Measurements from ENCODE around the gene ARL15.

Gene ARL15

DNA sequence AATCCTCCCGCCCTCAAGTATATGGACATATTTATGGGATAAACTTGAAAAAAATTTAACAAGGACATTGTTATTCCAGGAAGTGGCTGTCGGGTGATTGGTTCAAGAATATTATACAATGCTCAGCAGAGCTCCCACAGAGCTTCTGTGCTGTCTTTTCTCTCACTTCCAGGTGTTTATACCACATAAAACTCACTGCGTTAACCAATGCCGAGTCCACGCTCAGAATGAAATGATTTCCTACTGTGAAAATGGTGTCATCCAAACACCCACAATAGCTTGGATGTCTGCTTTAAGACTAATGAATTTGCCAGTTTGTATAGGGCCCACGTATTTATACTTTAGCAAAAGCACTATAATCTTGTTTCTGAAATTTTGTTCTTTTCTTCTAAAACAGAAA, 381.7 kb downstream of the ARL15 start:
- H3K4me3 ChIP-seq (ENCODE audit: low read depth, low read length) = no peak overlapping the region
- no peak for DNase-seq (ENCODE audit: low read depth)
- TF ChIP-seq, protein P1, sequence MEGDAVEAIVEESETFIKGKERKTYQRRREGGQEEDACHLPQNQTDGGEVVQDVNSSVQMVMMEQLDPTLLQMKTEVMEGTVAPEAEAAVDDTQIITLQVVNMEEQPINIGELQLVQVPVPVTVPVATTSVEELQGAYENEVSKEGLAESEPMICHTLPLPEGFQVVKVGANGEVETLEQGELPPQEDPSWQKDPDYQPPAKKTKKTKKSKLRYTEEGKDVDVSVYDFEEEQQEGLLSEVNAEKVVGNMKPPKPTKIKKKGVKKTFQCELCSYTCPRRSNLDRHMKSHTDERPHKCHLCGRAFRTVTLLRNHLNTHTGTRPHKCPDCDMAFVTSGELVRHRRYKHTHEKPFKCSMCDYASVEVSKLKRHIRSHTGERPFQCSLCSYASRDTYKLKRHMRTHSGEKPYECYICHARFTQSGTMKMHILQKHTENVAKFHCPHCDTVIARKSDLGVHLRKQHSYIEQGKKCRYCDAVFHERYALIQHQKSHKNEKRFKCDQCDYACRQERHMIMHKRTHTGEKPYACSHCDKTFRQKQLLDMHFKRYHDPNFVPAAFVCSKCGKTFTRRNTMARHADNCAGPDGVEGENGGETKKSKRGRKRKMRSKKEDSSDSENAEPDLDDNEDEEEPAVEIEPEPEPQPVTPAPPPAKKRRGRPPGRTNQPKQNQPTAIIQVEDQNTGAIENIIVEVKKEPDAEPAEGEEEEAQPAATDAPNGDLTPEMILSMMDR (IDR thresholded peaks at IDR 0.05; ENCODE audit: low read depth, low read length, missing control alignments) = no peak

DNA sequence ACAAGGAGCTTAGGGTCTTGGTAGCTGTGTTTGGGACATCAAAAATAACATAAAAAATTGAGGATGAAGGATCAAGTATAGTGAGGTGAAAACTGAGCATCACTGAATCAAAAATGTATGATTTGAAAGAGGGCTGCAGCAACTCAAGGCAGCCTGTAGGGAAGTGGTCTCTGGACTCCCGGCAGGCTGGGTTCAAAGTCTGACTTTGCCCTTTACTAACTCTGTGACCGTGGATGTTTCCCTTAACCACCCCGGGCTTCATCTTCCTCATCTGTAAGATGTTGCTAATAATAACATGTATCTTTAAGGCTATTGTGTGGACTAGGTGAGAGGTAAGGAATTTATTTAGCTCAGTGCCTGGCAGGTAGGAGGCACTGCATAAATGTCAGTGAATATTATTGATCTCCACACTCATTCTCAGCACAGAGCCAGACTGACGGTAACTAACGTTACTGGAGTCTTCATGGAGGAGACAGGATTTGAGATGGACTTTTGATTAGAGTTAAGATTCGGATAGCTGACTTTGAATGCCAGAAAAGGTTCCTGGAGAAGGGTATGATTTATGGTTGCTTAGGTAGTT, 382.6 kb downstream of the ARL15 start:
- H3K4me3 ChIP-seq (ENCODE audit: low read depth, low read length) = no peak overlapping the region
- TF ChIP-seq, protein P1 (IDR thresholded peaks at IDR 0.05; ENCODE audit: low read depth, low read length, missing control alignments) = no peak
- no peak for DNase-seq (ENCODE audit: low read depth)

DNA sequence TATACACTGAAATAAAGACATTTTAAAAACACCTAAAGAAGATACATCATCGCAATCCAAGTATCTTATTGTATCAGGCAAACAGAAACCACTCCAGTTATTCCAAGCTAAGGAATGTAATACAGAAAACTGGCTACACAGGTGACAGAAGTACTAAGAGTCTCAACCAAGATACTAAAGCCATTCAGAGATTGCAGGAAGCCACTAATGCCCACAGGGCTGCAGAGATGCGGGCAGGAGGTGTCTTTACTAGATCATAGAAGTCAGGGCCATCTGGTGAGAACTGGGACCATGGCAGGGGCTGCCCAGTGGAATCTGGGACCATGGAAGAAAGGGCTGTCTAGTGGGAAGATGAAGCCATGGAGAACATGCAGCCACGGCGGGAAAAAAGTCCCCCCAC, 384.3 kb downstream of the ARL15 start:
- DNase-seq (ENCODE audit: low read depth) = no peak
- H3K4me3 ChIP-seq (ENCODE audit: low read depth, low read length) = no peak overlapping the region
- TF ChIP-seq, protein P1 (IDR thresholded peaks at IDR 0.05; ENCODE audit: low read depth, low read length, missing control alignments) = no peak

DNA sequence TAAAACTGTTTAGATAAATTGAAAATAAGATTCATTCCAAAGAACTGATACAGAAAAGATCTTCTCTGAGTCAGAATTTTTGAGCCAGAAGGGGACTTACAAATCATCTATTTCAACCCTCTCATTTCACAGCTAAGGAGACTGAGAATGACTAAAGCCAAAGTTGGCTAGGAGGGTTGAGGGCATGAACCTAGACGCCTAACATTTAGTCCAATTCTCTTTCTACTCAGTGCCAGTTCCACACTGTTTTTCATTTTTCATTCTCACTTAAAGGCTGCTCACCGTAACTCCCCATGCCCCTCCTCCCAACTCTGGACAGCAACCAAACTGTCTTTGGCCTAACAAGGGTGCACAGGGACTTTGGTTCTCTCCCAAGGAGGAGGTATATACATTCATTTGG, 386.0 kb downstream of the ARL15 start:
- no peak overlapping the region for H3K4me3 ChIP-seq (ENCODE audit: low read depth, low read length)
- TF ChIP-seq, protein P1 (IDR thresholded peaks at IDR 0.05; ENCODE audit: low read depth, low read length, missing control alignments) = no peak
- no peak for DNase-seq (ENCODE audit: low read depth)

DNA sequence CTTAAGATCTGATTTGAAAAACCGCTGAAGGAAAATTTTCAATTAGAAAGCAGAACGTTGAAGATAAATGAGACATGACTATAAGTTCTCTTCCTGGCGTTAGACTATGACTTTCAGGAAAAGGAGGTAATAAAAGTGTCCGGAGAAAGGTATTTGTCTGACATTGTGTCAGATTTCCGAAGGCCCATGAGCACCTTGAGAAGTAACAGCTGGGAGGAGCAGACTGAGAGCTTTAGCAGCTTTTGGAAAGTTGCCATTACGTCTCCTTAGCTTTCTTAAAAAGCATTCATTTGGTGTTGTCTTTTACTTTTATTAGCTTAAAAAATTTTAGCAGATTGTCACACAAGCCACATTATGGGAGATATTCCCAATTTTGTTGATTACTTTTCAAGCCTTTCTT, 386.4 kb downstream of the ARL15 start:
- no peak for DNase-seq (ENCODE audit: low read depth)
- H3K4me3 ChIP-seq (ENCODE audit: low read depth, low read length) = no peak overlapping the region
- TF ChIP-seq, protein P1 (IDR thresholded peaks at IDR 0.05; ENCODE audit: low read depth, low read length, missing control alignments) = no peak

DNA sequence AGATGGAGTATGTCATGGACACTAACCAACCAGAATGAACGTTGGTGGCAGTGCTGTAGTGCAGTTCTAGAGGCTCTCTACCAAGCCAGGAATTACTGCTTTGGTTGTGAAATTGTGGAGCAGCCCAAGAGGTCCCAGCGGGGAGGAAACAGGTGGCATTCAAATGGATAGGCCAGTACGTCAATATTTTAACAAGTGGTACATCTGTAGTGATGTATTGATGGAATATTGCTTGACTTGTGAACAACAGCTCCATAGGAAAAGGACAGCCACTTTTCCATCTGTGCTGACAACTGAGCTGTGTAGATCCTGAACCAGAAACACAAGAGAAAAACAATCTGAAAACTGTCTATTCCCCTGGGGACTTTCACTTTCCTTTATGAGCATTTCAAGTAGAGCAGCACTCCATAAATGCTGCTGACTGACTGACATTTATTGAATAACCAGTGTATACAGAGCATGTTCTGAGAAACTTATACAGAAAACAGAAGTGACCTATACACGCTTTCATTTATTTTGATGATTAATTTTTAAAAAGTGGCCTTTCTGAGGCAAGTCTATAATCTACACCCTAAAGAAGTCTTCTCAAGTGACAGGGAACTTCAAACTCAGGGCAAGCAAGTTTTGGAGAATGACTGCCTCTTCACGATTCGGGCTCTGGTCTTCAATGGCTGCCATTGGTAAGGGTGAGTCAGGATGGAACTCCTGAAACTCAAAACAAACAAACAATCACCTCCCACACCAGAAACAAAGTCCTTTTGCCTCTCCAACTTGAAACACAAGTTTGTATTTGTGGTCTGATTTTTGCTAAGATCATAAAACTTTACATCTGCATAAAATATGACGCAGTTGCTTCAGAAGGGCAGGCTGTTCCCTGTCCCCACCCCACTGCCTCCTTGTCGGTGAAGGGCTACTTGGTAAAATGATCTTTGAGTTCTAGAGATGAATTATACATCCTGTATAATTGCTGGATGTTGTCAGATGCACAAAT, 387.6 kb downstream of the ARL15 start:
- no peak overlapping the region for H3K4me3 ChIP-seq (ENCODE audit: low read depth, low read length)
- TF ChIP-seq, protein P1 (IDR thresholded peaks at IDR 0.05; ENCODE audit: low read depth, low read length, missing control alignments) = no peak
- no peak for DNase-seq (ENCODE audit: low read depth)
